ENCODE data around the gene HERC2.
A peak's percentile ranks its signal among the peaks of the same experiment; 100 is the strongest.

Gene HERC2

DNA sequence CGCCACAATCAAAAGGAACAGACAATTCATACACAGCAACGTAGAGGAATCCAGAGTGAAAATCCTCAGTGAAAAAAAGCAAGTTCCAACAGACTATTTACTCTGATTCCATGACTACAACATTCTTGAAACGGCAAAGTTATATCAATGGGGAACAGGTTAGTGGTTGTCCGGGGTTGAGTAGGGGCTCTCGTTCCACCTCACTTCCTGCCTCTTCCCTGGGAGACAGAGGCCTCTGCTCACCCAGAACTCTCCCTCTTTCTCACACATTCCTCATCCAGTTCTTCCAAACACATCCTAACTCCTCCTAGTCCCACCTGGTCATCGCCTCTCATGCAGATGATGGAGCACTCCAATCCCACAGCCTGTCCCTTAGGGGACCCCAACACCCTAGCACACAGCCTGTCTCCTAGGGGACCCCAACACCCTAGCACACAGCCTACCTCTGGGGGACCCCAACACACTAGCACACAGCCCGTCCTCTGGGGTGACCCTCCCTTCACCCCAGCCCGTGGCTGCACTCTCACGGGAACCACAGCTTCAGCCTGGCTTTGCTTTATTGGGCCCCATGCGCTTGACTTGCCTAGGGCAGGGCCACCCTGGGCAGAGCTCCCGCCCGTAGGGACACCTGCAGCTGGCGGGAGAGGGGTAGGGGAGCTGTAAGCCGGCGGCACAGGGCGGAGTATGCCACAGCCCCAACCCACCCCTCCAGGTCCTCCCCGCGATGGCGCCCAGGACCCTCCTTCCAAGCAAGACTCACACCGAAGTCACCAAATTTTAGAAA is 228.0 kb downstream of the HERC2 start:
- DNase-seq: no peak

DNA sequence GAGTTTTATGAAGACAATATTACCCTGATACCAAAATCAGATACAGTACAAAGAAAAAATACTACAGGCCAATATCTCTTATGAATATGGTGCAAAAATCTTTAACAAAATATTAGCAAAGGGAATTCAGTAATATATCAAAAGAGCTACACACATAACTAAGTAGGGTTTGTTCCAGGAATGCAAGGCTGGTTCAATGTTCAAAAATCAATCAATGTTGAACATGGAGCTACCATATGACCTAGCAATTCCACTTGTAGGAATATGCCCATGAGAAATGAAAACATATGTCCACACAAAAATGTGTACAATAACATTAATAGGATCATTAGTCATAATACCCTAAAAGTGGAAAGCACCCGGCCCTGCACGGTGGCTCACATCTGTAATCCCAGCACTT is 230.7 kb downstream of the HERC2 start:
- DNase-seq: no peak

DNA sequence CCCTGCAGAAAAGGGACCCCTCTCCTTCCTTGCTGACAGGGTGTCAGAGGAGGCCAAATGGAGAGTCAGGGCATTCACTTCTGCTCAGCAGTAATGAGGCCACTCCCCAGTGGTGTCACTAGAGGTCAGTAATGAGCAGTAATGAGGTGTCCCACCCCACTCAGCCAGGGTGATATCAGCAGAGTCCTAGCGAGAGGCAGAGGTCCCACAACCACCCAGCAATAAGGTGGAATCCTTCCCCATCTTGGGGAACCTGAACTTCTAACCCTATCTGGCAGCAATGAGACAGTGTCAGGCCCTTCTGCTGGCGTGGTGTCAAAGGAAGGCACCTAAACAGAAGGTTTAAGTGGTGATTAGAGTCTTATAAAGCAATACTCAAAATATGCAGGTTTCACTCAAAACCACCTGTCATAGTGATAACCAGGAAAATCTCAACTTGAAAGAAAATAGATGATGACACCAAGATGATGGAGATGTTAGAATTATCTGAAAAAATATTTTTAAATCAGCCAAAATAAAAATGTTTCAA is 235.7 kb downstream of the HERC2 start:
- DNase-seq: peak in 1 of 4 experiments; percentile 15

DNA sequence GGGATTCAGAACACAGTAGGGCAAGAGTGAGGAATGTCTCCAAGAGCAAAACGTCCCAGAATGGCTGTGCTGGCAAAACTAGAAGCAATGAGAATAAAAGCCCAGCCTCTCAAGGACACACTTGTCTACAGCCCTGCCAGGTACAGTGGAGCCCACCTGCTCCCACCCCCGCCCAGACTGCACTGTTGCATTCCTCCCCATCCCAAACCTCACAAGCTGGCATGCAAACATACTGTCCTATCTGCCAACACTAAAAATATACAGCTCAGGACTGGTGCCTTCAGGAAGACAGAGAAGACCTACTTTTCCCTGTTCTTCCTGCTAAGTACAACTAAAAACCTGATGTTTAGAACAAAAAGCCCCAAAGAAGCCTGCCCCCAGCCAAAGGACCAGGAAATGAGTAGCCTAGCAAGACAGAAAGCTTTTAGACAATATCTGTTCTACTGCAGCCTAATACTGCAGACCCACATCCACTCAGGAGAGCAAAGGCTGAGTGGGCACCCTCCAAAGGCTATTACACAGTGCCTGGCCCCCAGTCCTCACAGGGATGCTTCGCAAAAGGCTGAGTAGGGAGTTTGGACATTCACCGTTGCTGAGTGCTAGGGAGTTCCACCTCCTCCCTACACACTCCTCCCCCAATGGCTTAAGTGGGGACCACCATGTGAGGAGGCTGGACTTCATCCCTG is 236.3 kb downstream of the HERC2 start:
- no peak for DNase-seq

DNA sequence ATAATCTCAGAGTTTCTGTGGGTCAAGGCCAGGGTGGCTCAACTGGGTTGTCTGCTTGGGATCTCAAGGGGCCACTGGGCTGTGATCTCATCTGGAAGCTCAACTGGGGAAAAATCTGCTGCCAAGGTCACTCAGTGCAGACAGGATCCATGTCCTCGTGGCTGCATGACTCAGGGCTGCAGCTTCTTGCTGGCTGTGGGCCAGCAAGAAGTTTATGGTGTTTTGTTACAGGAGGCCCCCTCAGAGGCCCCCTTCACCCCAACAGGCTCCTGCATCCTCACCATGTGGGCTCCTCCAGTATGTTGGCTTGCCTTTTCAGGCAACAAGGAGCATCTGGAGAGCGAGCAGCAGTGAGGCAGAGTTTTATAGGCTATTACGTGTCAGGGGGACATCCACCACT is 237.4 kb downstream of the HERC2 start:
- no peak for DNase-seq

DNA sequence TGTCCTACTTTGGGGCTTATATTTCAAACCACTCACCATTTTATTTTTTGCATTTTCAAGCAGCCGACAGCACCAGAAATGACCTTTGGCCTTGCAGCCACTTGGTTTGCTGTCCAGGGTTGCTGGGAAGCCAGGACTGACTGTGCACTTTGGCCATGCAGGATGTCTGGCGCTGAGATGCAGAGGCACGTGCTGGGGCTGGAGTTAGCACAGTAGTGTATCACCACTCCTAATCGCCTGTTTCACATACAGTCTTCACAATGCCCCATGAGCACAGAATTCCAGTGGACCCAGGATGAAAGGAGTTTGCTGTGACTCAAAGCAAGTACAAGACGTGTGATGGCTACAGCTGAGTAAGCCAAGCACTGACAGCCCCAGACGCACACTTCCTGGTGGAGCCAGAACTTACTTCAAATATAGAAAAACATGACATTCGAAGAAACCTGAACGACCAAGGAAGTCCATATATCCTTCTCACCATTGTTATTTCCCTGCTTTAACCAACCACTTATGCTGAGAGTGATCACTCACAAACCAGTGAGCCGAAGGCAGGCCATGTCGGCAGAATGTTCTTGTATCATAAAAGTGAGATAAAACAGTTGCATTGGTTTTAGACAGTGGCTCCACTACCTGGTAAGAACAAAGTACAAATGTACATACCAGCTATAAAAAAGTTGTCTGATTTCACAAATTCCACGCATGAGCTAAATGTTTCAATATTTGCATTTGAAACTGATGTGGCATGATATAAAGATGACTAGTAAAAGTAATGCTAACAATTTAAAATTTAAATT is 238.9 kb downstream of the HERC2 start:
- no peak for DNase-seq

DNA sequence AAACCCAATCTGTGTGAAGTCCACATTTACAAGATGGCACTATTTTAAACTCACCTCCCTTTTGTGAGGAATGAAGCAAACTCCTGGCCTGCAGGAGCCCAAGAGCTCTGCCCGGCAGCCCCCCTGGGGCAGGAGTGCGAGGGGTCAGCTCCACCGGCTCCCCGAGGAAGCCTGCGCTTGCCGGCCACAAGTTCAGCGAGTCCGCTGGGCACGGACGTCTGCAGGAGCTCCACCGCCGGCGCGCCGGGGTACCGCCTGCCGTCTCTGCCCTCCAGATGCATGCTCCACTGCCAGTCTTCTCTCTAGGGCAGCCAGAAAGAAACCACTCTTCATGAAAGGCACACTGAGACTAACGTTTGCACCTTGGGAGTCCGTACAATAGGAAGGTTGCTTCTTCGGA is 240.4 kb downstream of the HERC2 start:
- DNase-seq: no peak

DNA sequence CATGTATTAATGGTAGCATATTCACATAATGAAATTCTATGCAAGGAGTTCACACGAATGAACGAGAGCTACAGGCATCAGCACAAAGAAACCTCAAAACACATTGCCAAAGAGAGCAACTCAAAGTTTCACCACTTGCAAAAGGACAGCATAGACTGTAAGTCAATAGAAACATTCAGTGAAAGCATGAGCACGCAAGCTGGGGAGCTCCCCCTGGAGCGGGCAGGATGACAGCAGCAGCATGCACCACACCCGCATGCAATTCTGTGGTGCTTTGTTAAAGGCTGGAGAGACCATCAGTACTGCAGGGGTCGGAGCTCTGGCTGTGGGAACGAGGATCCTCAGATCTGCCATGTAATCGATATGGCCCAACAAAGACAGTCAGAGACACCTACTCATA is 241.6 kb downstream of the HERC2 start:
- DNase-seq: no peak

DNA sequence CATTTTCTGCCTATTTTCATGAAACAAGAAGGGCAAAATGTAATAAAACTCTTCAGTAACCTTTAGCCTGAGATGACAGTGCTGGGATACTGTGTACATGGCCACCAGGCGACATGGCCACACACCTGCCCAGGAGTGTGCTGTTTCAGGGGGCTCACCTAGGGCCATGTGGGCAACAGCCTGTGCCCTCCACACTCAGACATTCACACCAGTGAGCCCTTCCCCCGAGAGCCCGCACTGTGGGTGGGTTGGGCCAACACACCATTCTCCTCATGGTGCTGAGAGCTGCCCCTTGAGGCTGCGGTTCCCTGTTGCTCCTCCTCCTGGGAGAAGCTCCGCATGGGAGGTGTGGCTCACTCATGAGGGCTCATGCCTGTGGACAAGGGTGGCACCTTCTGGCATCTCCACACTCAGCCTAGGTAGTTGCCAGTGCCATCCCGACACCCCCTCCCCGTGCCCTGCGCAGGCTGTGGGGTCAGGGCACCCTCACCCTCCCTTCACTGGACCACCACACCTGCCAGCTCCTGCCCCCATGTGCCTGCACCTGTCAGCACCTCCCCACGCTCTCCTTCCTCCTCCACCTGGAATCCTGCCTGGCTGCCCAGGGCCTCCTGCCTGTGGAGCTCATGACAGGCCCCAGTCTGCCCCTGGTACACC is 242.5 kb downstream of the HERC2 start:
- no peak for DNase-seq

DNA sequence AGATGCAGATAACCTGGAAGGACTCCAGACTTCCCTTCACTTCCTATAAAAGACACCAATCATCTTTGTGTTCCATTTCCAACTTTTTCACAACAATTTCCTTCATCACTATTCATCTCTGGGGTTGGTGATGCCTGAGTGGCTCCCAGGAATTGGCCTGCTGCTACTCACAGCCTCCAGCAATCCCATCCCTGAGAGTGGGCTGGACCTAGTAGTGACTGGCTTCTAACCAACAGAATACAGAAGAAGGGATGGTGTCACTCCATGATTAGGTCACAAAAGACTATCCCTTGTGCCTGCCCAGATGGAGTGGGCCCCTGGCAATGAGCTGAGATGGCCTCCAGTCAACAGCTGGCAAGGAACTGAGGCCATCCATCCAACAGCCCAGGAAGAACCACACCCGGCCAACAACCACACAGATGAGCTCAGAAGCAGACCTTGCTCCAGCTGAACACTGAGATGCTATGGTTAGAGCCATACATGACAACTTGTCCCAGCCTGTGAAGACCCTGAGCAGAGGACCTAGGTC is 243.7 kb downstream of the HERC2 start:
- DNase-seq: no peak

DNA sequence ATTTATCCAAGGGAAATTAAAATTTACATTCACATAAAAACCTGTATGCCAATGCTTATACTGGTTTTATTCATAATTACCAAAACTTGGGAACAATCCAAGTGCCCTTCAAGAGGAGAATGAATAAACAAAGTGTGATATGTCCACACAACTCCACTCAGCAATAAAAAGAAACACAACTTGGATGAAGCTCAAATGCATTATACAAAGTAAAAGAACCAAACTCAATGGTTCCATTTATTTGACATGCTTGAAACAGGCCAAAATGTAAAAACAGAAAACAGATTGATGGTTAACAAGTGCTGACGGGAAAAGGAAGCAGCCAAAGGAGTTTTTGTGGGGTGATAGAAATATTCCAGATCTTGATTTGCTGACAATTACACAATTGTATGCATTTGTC is 246.4 kb downstream of the HERC2 start:
- no peak for DNase-seq

DNA sequence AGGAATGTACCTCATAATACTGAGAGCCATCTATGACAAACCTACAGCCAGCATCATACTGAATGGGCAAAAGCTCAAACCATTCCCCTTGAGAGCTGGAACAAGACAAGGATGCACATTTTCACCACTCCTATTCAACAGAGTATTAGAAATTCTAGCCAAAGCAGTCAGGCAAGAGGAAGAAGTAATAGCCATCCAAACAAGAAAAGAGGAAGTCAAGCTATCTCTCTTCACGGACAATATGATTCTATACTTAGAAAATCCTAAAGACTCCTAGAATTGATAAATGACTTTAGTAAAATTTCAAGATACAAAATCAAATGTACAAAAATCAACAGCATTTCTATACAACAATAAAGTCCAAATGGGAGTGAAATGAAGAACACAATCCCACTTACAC is 253.0 kb downstream of the HERC2 start:
- DNase-seq: no peak

DNA sequence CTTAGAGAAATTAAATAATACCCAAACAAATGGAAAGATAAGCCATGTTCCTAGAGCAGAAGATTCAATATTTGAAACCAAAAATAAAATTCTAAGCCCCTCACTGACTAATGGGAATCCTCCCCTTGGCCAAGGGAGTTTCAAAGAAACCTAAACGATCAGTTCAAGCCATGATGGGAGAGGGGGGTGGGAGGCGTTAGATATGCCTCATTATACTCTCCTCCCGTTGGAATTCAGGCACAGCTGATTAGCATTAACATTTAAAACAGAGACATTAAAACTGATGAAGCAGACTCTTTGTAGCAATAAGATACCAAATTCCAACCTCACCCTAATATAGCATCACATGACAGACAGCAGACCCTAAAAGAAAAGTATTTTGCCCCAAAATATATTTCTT is 255.7 kb downstream of the HERC2 start:
- DNase-seq: no peak

Measured in activated naive CD4-positive, alpha-beta T cell (primary cell).